HG02571 (cell line): ENCODE data around the gene ADGRF4.

Experiments
- ATAC-seq: cut with Tn5 transposase; IDR thresholded peaks from one replicate; pipeline ENCODE4 v1.9.1; 2021; ENCODE audit warnings: mild to moderate bottlenecking, moderate library complexity; ENCODE audit not compliant: unreplicated experiment

ADGRF4 gene

DNA sequence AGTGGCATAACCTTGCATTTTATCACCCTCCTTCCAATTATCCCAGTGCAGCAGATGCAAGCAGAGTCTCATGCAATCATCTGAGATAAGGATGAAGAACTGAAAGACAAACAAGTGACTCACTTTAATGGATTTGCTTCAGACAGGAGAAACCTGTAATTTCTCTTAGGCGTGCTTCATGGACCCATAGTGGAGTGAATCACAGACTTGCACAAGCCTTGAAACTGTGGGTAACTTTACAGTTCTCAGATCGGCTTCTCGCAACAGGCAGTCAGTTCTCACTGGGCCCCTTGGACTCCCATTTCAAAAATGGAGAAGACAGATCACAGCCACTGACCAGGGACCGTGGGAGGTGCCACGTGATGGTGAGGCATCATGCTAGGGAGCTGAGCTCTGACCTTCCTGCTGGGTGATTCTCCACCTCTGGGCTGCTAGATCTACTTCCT, at the start of gene ADGRF4:
TSS of gene ADGRF4 (plus strand) at position 239 of the 446 bp plus-strand sequence. CDS start 8,666 bp downstream, outside the sequence.
- ATAC-seq = no peak

- no peak for ATAC-seq
These were observed 47.6 kb upstream of the ADGRF4 start for GRCh38 chr6:47650553-47651432.

GRCh38 chr6:47651505-47651944, 46.9 kb upstream of the ADGRF4 start:
- ATAC-seq = no peak

DNA sequence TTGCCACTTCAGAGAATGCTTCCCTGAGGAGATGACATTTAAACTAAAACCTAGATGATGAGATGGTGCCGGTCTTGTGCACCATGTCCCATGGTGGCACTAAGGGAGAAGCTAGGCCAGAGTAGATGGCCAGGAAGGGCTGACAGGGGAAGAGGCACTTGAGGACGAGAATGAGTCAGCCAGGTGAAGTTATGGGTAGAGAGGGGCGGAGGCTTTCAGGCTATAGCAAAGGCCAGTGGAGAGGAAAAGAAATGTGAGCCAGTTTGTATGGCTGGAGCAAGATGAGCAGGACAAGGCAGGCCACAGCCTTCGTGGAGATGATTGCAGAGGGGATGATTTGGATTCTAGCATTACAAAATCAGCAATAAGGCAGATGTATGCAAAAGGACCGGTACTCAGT, 44.7 kb upstream of the ADGRF4 start:
- no peak for ATAC-seq

GRCh38 chr6:47654255-47654654, 44.1 kb upstream of the ADGRF4 start:
- ATAC-seq = no peak

- ATAC-seq = no peak
These were observed 42.4 kb upstream of the ADGRF4 start for GRCh38 chr6:47655719-47656595.

DNA sequence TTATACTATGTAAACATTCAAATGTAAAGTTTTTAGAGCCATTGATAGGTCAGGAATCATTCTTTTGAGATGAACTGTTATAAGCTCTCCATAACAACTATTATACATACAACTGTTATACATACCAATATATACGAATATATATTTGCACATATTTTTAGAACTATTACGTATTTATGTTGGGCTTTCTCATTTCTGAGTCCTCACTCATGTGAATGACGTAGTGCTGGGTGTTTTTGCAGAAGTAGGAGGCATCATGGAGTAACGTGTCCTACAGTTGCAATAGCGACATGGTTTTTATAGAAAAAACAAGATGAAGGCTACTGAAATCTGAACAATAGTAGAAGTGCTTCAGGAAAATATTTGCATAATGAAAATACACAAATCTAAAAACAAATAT, 36.4 kb upstream of the ADGRF4 start:
- ATAC-seq = no peak

- ATAC-seq = no peak
These were observed 34.7 kb upstream of the ADGRF4 start for GRCh38 chr6:47663462-47664216.

GRCh38 chr6:47665112-47665511, 33.3 kb upstream of the ADGRF4 start:
- no peak for ATAC-seq

DNA sequence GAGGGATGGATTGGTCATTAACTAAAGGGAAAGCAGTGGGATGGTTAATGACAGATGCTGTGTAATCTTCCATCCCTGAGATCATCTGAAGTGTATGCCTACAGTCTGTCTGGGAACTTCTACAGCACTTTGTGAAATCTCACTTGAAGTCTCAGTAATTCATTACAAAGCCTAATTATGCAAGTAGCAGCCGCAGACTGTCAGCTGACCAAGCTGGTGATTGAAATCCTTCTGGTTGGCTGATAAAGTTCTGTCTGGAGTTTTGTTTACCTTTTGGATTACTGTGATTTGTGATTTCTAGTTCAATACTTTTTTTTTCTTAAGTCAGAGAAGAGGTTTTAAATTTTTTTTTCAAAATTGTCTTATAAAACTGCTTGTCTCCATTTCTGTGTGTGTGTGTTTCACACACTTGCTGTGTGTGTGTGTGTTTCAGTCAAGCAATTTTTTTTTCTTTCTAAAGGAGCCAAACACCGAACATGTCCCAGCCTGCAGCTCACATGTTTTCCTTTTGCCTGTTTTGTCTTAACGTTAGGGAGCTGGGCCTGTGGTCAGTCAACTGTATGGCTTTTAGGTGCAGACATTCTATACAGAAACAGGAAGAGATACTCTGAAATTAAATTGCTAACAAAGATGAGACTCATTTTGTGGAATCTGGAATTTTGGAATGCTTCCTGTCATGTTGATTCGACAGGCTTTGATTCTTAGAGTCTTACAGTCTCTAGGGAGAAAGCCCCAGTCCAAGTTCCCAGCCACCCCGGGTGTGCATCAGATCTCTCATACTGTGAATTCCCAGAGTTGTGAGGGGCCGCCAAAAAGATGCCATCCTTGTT, 28.5 kb upstream of the ADGRF4 start:
- no peak for ATAC-seq

DNA sequence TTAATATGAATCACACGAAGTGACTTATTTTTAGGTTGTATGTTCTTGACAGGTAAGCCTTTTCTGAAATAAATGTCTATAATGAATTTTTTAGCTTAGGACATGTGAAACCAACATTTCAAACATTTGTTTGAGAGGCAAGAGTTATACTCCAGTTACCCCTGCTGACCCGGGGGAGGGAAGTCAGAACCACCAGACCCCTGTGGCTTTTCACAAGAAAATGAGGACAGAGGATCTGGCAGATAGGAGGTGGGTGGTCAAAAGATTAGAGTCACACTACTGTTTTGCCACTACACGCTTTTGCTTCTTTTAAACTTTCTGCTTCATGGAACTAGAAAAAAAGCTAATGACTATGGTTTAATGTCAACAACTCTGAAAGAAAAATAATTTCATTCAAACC, 27.5 kb upstream of the ADGRF4 start:
- ATAC-seq = no peak

- ATAC-seq = no peak
These were observed 26.6 kb upstream of the ADGRF4 start for GRCh38 chr6:47671777-47672176.

DNA sequence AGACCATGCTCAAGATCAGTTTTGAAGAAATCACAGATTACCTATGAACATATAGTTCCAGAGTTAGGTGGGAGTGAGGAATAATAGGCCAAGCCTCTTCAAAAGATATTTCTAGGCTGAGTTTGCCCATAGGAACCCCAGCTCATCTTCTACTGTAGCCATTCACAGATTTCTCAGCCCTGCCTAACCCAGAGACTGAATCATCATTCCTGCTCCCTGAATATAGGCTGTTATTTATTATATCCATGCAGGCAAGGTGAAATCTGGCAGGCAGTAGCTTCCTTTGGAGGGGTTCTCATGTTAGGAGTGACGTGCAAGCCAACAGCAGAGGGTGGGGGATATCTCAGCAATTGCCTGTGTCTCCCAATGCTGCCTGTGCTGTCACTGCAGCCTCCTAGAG, 25.6 kb upstream of the ADGRF4 start:
- ATAC-seq = no peak

DNA sequence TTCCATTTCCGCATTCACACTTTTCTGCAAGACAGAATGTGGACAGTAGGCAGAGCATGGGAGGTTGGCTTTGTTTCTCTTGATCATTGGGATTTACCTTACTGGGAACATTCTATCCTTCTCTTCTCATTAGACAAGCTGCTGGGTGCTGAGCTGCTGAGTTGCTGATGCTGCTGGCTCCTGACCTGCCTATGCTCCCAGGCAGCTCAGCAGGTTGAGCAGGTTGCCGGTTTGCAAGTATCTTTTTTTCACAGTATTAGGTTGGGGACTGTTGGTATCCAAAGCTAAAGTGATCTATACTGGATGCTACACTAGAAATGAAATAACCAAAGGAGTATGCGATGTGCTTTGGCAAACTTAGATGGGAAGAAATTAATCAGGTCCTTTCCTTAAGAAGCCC, 23.7 kb upstream of the ADGRF4 start:
- ATAC-seq = no peak

GRCh38 chr6:47677381-47678100, 20.8 kb upstream of the ADGRF4 start:
- ATAC-seq = no peak

GRCh38 chr6:47678739-47679138, 19.6 kb upstream of the ADGRF4 start:
- ATAC-seq = no peak

- ATAC-seq = no peak
These were observed 19.0 kb upstream of the ADGRF4 start for GRCh38 chr6:47679322-47679906.

DNA sequence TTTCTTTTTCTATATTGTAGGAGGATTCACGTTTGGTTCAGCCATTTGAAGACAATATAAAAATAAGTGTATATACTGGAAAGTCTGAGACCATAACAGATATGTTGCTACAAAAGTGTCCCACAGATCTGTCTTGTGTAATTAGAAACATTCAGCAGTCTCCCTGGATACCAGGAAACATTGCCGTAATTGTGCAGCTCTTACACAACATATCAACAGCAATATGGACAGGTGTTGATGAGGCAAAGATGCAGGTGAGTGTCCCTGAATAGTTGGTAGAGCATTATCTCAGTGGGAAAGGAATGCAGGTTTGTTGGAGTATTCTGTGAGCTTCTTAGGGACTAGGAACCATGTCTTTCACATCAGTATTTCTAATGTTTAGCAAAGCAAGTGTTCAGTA, 18.3 kb upstream of the ADGRF4 start:
- no peak for ATAC-seq

DNA sequence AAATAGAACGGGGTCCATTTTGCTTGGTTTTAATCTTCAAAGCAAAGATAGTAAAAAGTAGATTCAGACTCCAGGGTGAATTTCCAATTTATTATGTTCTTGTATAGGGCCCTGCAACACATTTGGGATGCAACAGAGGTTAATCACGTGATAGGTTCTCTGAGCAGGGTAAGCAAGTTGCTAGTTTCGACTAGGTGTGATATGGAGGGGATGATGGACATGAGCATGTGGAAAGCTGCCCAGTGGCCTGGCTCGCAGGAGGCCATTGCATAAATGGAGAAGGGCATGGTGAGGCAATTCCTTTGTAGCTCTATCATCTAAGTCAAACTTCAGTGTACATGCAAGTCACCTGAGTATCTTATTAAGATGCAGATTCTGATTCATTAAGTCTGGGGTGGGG, 17.7 kb upstream of the ADGRF4 start:
- ATAC-seq = no peak
